A549 (cell line): ENCODE data around the gene TNFSF11. TPM values are rescaled to one million over a fixed set of nuclear protein-coding genes. Genes with fewer than 3 reads are reported as not detected.

Source experiments
- ATAC-seq, 2 experiments: fragments of 200-7000 bp in 1 of 2; fragments of >200 bp in 1 of 2; cut with Nextera tagmentation in 1 of 2; cut with Tn5 transposase in 1 of 2; 3 replicates each; pipeline versions ENCODE4 v1.8.0 to v1.9.1; 2018 to 2020; ENCODE audit warnings: mild to moderate bottlenecking in 1 of 2, moderate library complexity in 1 of 2
- CTCF ChIA-PET: fragments of 300-600 bp; sonication (Branson Sonifier 250); formaldehyde crosslinking; extraction: SDS; loops from one replicate; lab custom pipeline; 2021; ENCODE audit warnings: antibody characterized with exemption, inconsistent platforms; lab: Yijun Ruan, JAX
- POLR2A ChIA-PET: fragments of 350-600 bp; formaldehyde crosslinking; extraction: SDS; loops from one replicate; lab custom pipeline; 2021; ENCODE audit warnings: antibody characterized with exemption, inconsistent platforms; lab: Yijun Ruan, JAX
- DNase-seq, 2 experiments: peaks; one replicate each; pipeline versions ENCODE4 v3.0.0 to v3.0.0-alpha.2; 2011 to 2016; ENCODE audit warnings: low read depth in 1 of 2, low spot score in 1 of 2
- FAIRE-seq: peaks from 2 replicates; lab custom pipeline; 2011; peaks lifted over from hg19 to GRCh38; lab: Jason Lieb, UNC
- H3K27ac ChIP-seq, 2 experiments: fragments of >200 bp; sonication (Bioruptor Twin); formaldehyde crosslinking; 3 replicates each; pipeline ENCODE4 v1.5.1; 2016 to 2017
- H3K4me1 ChIP-seq: fragments of >200 bp; sonication (Bioruptor Twin); formaldehyde crosslinking; 3 replicates; pipeline ENCODE4 v1.6.1; 2016
- H3K4me2 ChIP-seq: fragments of >200 bp; sonication (Bioruptor Twin); formaldehyde crosslinking; 3 replicates; pipeline ENCODE4 v1.6.1; 2016
- H3K4me3 ChIP-seq: fragments of >200 bp; sonication (Bioruptor Twin); formaldehyde crosslinking; 3 replicates; pipeline ENCODE4 v1.5.1; 2016
- H3K9me3 ChIP-seq: fragments of >200 bp; sonication (Bioruptor Twin); formaldehyde crosslinking; 3 replicates; pipeline ENCODE4 v1.6.1; 2016
- BCL3 ChIP-seq: fragments of >200 bp; sonication (Bioruptor Twin); formaldehyde crosslinking; IDR thresholded peaks from 3 replicates; pipeline ENCODE4 v1.6.1; 2016
- CBX8 ChIP-seq: fragments of 200-600 bp; sonication (generic); IDR thresholded peaks from 2 replicates; pipeline ENCODE4 v1.6.1; 2016
- CHD4 ChIP-seq: fragments of 200-600 bp; sonication (generic); IDR thresholded peaks from 2 replicates; pipeline ENCODE4 v1.6.1; 2016; ENCODE audit warnings: antibody characterized with exemption, mild to moderate bottlenecking, borderline replicate concordance
- E2F6 ChIP-seq: IDR thresholded peaks from 2 replicates; pipeline ENCODE4 v1.6.1; 2012; ENCODE audit warnings: low read depth, borderline replicate concordance
- EHF ChIP-seq: fragments of 250-450 bp; sonication (Bioruptor Pico); IDR thresholded peaks from 2 replicates; pipeline ENCODE4 v1.5.0; 2020; ENCODE audit warnings: mild to moderate bottlenecking
- EP300 ChIP-seq, 2 experiments: fragments of >200 bp; sonication (Bioruptor Twin); formaldehyde crosslinking; IDR thresholded peaks; 2 replicates in 1 of 2; 3 replicates in 1 of 2; pipeline ENCODE4 v1.6.1; 2016 to 2017
- FOSL2 ChIP-seq, 2 experiments: fragments of 450-650 bp in 1 of 2; fragments of >200 bp in 1 of 2; sonication (Bioruptor Twin) in 1 of 2; formaldehyde crosslinking; IDR thresholded peaks; 2 replicates each; pipeline versions ENCODE4 v1.5.0 to v1.6.1; 2016 to 2020; ENCODE audit warnings: mild to moderate bottlenecking in 1 of 2, moderate library complexity in 1 of 2
- HDAC2 ChIP-seq: fragments of 200-600 bp; sonication (generic); IDR thresholded peaks from 2 replicates; pipeline ENCODE4 v1.6.1; 2016
- HES2 ChIP-seq: fragments of >200 bp; sonication (Bioruptor Twin); formaldehyde crosslinking; IDR thresholded peaks from 2 replicates; pipeline ENCODE4 v1.6.1; 2016
- HEYL ChIP-seq: fragments of 250-450 bp; sonication (Bioruptor Pico); IDR thresholded peaks from 2 replicates; pipeline ENCODE4 v1.8.0; 2021; ENCODE audit warnings: mild to moderate bottlenecking, moderate library complexity
- HOXA7 ChIP-seq: fragments of 250-450 bp; sonication (Bioruptor Pico); IDR thresholded peaks from 2 replicates; pipeline ENCODE4 v1.5.0; 2020; ENCODE audit warnings: mild to moderate bottlenecking, moderate library complexity
- HOXB13 ChIP-seq: fragments of 250-450 bp; sonication (Bioruptor Pico); IDR thresholded peaks from 2 replicates; pipeline ENCODE4 v1.5.0; 2020; ENCODE audit warnings: low read depth, mild to moderate bottlenecking, moderate library complexity
- JUN ChIP-seq, 2 experiments: fragments of >200 bp; sonication (Bioruptor Twin); formaldehyde crosslinking; IDR thresholded peaks; 2 replicates in 1 of 2; 3 replicates in 1 of 2; pipeline ENCODE4 v1.6.1; 2016 to 2017
- KDM1A ChIP-seq: fragments of 200-600 bp; sonication (generic); IDR thresholded peaks from 2 replicates; pipeline ENCODE4 v1.6.1; 2016; ENCODE audit warnings: low read depth, mild to moderate bottlenecking
- MAFK ChIP-seq: fragments of 450-650 bp; IDR thresholded peaks from 2 replicates; pipeline ENCODE4 v1.6.1; 2014; ENCODE audit not compliant: partially characterized antibody
- MAX ChIP-seq: IDR thresholded peaks from 2 replicates; pipeline ENCODE4 v1.6.1; 2012
- NFE2L2 ChIP-seq: fragments of 150-350 bp; conservative IDR thresholded peaks from 2 replicates; pipeline ENCODE4 v1.6.1; 2014; ENCODE audit warnings: low read length
- PHF8 ChIP-seq: fragments of 200-600 bp; sonication (generic); IDR thresholded peaks from 2 replicates; pipeline ENCODE4 v1.6.1; 2016; ENCODE audit warnings: low read depth, mild to moderate bottlenecking, antibody characterized with exemption, moderate library complexity, borderline replicate concordance
- RARB ChIP-seq: fragments of 250-450 bp; sonication (Bioruptor Pico); IDR thresholded peaks from 2 replicates; pipeline ENCODE4 v1.8.0; 2021; ENCODE audit warnings: mild to moderate bottlenecking, moderate library complexity
- REST ChIP-seq: fragments of 200-600 bp; sonication (generic); IDR thresholded peaks from 2 replicates; pipeline ENCODE4 v1.6.1; 2016; ENCODE audit warnings: antibody characterized with exemption, mild to moderate bottlenecking, moderate library complexity
- SREBF2 ChIP-seq: fragments of 450-650 bp; IDR thresholded peaks from 2 replicates; pipeline ENCODE4 v1.6.1; 2014; ENCODE audit warnings: mild to moderate bottlenecking, moderate library complexity
- TFCP2L1 ChIP-seq: fragments of 250-450 bp; sonication (Bioruptor Pico); IDR thresholded peaks from 2 replicates; pipeline ENCODE4 v1.5.0; 2021; ENCODE audit warnings: mild to moderate bottlenecking
- TP53 ChIP-seq: fragments of 250-450 bp; sonication (Bioruptor Pico); IDR thresholded peaks from 2 replicates; pipeline ENCODE4 v1.5.0; 2021; ENCODE audit warnings: mild to moderate bottlenecking, moderate library complexity
- ZFP36 ChIP-seq: fragments of 450-650 bp; IDR thresholded peaks from 2 replicates; pipeline ENCODE4 v1.6.1; 2014; ENCODE audit warnings: borderline replicate concordance; ENCODE audit not compliant: partially characterized antibody
- WGBS: methylation state at CpG from one replicate; pipeline ENCODE4 v1.1.6; 2017; ENCODE audit errors: missing lambda C conversion rate; 5-methylcytosine and 5-hydroxymethylcytosine counted together
- polyA plus RNA-seq, 4 experiments: library from polyadenylated mRNA; depleted of rRNA in 3 of 4; stranded (reverse); fragments of >200 nt; fragmentation: RNase III in 1 of 4; extraction: RNeasy Plus Mini Kit Qiagen cat#74134 plus additional on column Dnase treatment in 1 of 4; gene quantifications; 2 replicates in 3 of 4; 3 replicates in 1 of 4; pipeline ENCODE4 v1.2.3, GENCODE V29; 2011 to 2017
- TF ChIP-seq, protein P1 (sequence below): fragments of 150-350 bp; IDR thresholded peaks from 2 replicates; pipeline ENCODE4 v1.6.1; 2014; ENCODE audit warnings: low read depth, mild to moderate bottlenecking, low read length

The TNFSF11 gene
- polyA plus RNA-seq, 2 of the 4 experiments (the other 2 are of a cell fraction), result not detected

- Histone ChIP-seq H3K4me2 (no peak overlapping the region), H3K4me3 (no peak overlapping the region), H3K27ac (no peak overlapping the region), H3K9me3 (no peaks in the 10 kb centered on the region), H3K4me1 (no peaks in the 10 kb centered on the region)
- ChIA-PET POLR2A (no interaction called here), CTCF (interaction anchor here (1.6 kb wide), 1 partner anchor 11 kb away, joined by 4 read pairs; no protein-coding TSS in a partner anchor)
- FAIRE-seq (no peak), ATAC-seq (no peak), DNase-seq (no peak)
- 67% methylated on average over 1 of the region's 1 CpG for WGBS
- no peak for TF ChIP-seq HEYL (CRISPR knock-in tag)
- TF ChIP-seq RARB (CRISPR knock-in tag), result no peak
- TF ChIP-seq EHF (CRISPR knock-in tag), result no peak
- TF ChIP-seq CBX8, result no peak
- TF ChIP-seq ZFP36, result no peak
- TF ChIP-seq, all 56 proteins: peak for 0
Observed at GRCh38 chr13:42649831-42650230, 75.9 kb downstream of the TNFSF11 start.

DNA sequence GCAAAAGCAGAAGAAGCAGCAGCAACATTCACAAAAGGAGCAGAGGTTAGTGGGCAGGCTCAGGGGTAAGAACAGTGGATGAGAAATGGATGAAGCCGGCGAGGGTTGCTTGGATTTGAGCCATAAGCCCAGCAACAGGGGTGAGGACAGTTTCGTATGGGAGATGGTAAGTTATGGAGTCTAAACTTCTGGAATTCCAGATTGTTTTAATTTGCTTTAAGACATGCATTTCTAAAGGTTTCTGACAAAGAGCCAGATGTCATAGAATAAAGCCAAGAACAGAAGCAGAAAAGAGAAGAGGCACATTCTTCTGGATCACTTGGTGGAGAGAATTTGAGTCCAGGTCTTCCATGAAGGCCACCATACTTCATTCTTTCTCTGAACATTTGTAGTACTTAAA is 76.6 kb downstream of the TNFSF11 start:
- Histone ChIP-seq H3K4me1 (no peaks in the 10 kb centered on the region), H3K9me3 (no peaks in the 10 kb centered on the region), H3K27ac (no peak overlapping the region), H3K4me3 (no peak overlapping the region), H3K4me2 (no peak overlapping the region)
- TF ChIP-seq PHF8, result no peak
- no peak for TF ChIP-seq REST
- no peak for TF ChIP-seq E2F6
- no peak for TF ChIP-seq HOXA7 (CRISPR knock-in tag)
- no peak for TF ChIP-seq HDAC2
- TF ChIP-seq TP53 (CRISPR knock-in tag), result no peak
- CTCF ChIA-PET, result no interaction called here
- no peak for ATAC-seq
- POLR2A ChIA-PET, result no interaction called here
- DNase-seq, result no peak
- WGBS, result 33% methylated on average over 3 of the region's 3 CpGs
- FAIRE-seq, result no peak

GRCh38 chr13:42651936-42652641 is 78.1 kb downstream of the TNFSF11 start:
- Histone ChIP-seq H3K4me3 (no peak overlapping the region), H3K4me1 (no peaks in the 10 kb centered on the region), H3K4me2 (no peak overlapping the region), H3K9me3 (no peaks in the 10 kb centered on the region), H3K27ac (no peak overlapping the region)
- ATAC-seq (no peak), FAIRE-seq (no peak), DNase-seq (no peak)
- ChIA-PET POLR2A (no interaction called here), CTCF (interaction anchor here (0.5 to 1.2 kb wide), 3 partner anchors 8 to 11 kb away, joined by 3 to 5 read pairs (median 3); no protein-coding TSS in a partner anchor)
- 19% methylated on average over 6 of the region's 6 CpGs for WGBS
- TF ChIP-seq MAFK (no peak), FOSL2 (IDR thresholded peaks at IDR 0.05) (no peak), FOSL2 (CRISPR knock-in tag; IDR thresholded peaks at IDR 0.05) (no peak), EHF (CRISPR knock-in tag) (no peak), HOXB13 (no peak), JUN (IDR thresholded peaks at IDR 0.05) (no peak), MAX (no peak), TFCP2L1 (CRISPR knock-in tag) (no peak), E2F6 (no peak), NFE2L2 (no peak), HES2 (no peak), HOXA7 (CRISPR knock-in tag) (no peak), BCL3 (no peak), EP300 (IDR thresholded peaks at IDR 0.05) (no peak), KDM1A (no peak), SREBF2 (no peak), HEYL (CRISPR knock-in tag) (no peak), CHD4 (no peak)
- TF ChIP-seq, protein P1, sequence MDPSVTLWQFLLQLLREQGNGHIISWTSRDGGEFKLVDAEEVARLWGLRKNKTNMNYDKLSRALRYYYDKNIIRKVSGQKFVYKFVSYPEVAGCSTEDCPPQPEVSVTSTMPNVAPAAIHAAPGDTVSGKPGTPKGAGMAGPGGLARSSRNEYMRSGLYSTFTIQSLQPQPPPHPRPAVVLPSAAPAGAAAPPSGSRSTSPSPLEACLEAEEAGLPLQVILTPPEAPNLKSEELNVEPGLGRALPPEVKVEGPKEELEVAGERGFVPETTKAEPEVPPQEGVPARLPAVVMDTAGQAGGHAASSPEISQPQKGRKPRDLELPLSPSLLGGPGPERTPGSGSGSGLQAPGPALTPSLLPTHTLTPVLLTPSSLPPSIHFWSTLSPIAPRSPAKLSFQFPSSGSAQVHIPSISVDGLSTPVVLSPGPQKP, result no peak
